Measurements from ENCODE around the gene NXPH3.
A peak's percentile ranks its signal among the peaks of the same experiment; 100 is the strongest.

NXPH3 gene

GRCh38 chr17:49545806-49546545 is 29.7 kb upstream of the NXPH3 start:
- no peak for DNase-seq (ENCODE audit: low read depth)
- no peak overlapping the region for H3K4me3 ChIP-seq (ENCODE audit: low read depth, low read length)
- TF ChIP-seq CTCF (IDR thresholded peaks at IDR 0.05; ENCODE audit: low read depth, low read length, missing control alignments), result no peak

- TF ChIP-seq CTCF (IDR thresholded peaks at IDR 0.05; ENCODE audit: low read depth, low read length, missing control alignments), result no peak
- no peak for DNase-seq (ENCODE audit: low read depth)
- H3K4me3 ChIP-seq (ENCODE audit: low read depth, low read length), result no peak overlapping the region
Observed at GRCh38 chr17:49546546-49547535, 28.8 kb upstream of the NXPH3 start.

- no peak for DNase-seq (ENCODE audit: low read depth)
- no peak for TF ChIP-seq CTCF (IDR thresholded peaks at IDR 0.05; ENCODE audit: low read depth, low read length, missing control alignments)
- H3K4me3 ChIP-seq (ENCODE audit: low read depth, low read length), result no peak overlapping the region
Observed at GRCh38 chr17:49547566-49547965, 28.1 kb upstream of the NXPH3 start.

GRCh38 chr17:49548051-49548505 is 27.6 kb upstream of the NXPH3 start:
- no peak for TF ChIP-seq CTCF (IDR thresholded peaks at IDR 0.05; ENCODE audit: low read depth, low read length, missing control alignments)
- no peak overlapping the region for H3K4me3 ChIP-seq (ENCODE audit: low read depth, low read length)
- DNase-seq (ENCODE audit: low read depth), result no peak

- peak; percentile 56 for TF ChIP-seq CTCF (IDR thresholded peaks at IDR 0.05; ENCODE audit: low read depth, low read length, missing control alignments)
- no peak overlapping the region for H3K4me3 ChIP-seq (ENCODE audit: low read depth, low read length)
- DNase-seq (ENCODE audit: low read depth), result no peak
Observed at GRCh38 chr17:49548506-49549310, 27.0 kb upstream of the NXPH3 start.

GRCh38 chr17:49549311-49549605 is 26.4 kb upstream of the NXPH3 start:
- no peak overlapping the region for H3K4me3 ChIP-seq (ENCODE audit: low read depth, low read length)
- no peak for TF ChIP-seq CTCF (IDR thresholded peaks at IDR 0.05; ENCODE audit: low read depth, low read length, missing control alignments)
- DNase-seq (ENCODE audit: low read depth), result no peak

Measured in GM12864 (cell line).